ENCODE measurements around the gene CTBP1.

- TF ChIP-seq CTCF (conservative IDR thresholded peaks at IDR 0.05; ENCODE audit: low read depth, low read length) = no peak
- TF ChIP-seq EZH2 (IDR thresholded peaks at IDR 0.05; ENCODE audit: borderline replicate concordance, low read depth, low read length, poor library complexity, severe bottlenecking) = no peak
Measured at GRCh38 chr4:1204828-1205585, 43.9 kb downstream of the CTBP1 start.

All from A673 (cell line).